Smooth muscle cell of the coronary artery (primary cell): ENCODE results near the gene KDM4E. TPM values are rescaled to one million over a fixed set of nuclear protein-coding genes. Genes with fewer than 3 reads are reported as not detected.

Experiments
- total RNA-seq: library from RNA; depleted of rRNA; stranded (reverse); fragments of >200 nt; gene quantifications from 2 replicates; pipeline ENCODE4 v1.2.3, GENCODE V29; 2014; ENCODE audit warnings: low replicate concordance

Gene KDM4E
- total RNA-seq: not detected in 2 replicates

DNA sequence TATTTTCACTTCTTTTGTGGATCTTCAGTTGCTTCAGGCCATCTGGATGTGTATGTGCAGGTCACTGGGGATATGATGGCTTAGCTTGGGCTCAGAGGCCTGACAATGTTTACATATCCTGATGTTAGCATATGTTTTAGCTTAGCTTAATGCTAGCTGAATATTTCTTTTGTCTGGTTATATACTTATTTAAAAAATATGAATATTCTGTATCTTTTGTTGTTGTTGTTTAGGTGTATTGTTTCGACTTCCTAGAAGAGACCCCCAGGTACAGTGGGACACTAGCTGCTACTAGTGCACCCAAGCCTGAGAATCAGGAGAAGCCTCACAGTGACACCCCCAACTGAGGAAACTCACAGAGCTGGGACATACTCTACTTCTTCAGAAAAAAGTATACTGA lies at the start of gene KDM4E:
Gene KDM4E (plus strand): TSS at position 301 of the 400 bp plus-strand sequence. CDS start 300 bp downstream, outside the sequence.

DNA sequence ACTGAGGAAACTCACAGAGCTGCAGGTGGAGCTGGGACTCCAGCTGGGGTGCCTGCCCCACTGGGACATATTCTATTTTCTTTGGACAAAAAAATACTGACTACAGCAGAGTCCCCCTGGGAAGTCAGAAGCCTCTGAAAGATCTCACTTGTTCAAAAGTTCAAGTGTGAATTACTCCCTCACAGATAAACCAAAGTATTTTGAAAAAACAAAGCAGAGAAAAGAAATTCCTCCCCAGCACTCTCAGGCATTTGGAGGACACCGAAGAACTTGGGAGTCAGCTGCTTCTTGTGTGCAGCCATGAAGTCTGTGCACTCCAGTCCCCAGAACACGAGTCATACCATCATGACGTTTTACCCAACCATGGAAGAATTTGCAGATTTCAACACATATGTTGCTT lies 24.1 kb downstream of the KDM4E start, which contains the start of gene KDM4F:
Gene KDM4F (plus strand): TSS at position 301 of the 400 bp plus-strand sequence.

GRCh38 chr11:95066716-95067038 lies 41.6 kb downstream of the KDM4E start, which contains the start of gene SRSF8:
Gene SRSF8 (plus strand): TSS chr11:95066919. CDS start chr11:95067227, 308 bp downstream.

Other genes starting within 250 kb of the KDM4E start
- 33.0 and 33.2 TPM in 2 replicates for gene CWC15, start 51.7 kb upstream of the KDM4E start, total RNA-seq
- 0.23 and 0.60 TPM in 2 replicates for gene KDM4D, start 51.5 kb upstream of the KDM4E start, total RNA-seq
- not detected in 2 replicates for gene KDM4F, start 24.2 kb downstream of the KDM4E start, total RNA-seq
- gene SRSF8, start 41.7 kb downstream of the KDM4E start, total RNA-seq: 5.6 and 13.0 TPM in 2 replicates
- gene ENDOD1, start 64.6 kb downstream of the KDM4E start, total RNA-seq: 26.4 and 58.4 TPM in 2 replicates
- 22.6 and 26.8 TPM in 2 replicates for gene SESN3, start 205.9 kb downstream of the KDM4E start, total RNA-seq